WTC11 (cell line): Measurements from ENCODE around the gene NNT. TPM values are rescaled to one million over a fixed set of nuclear protein-coding genes. Genes with fewer than 3 reads are reported as not detected.

Experiments
- ATAC-seq: fragments of 200-7000 bp; cut with Tn5 transposase; 2 replicates; pipeline ENCODE4 v1.10.0; 2021; ENCODE audit warnings: mild to moderate bottlenecking, moderate library complexity
- CTCF ChIA-PET: fragments of 300-600 bp; sonication (Branson Sonifier 250); formaldehyde crosslinking; loops from one replicate; lab custom pipeline; 2021; ENCODE audit warnings: antibody characterized with exemption; lab: Charles Lee
- POLR2A ChIA-PET: fragments of 350-600 bp; sonication (Branson Sonifier 250); formaldehyde crosslinking; loops from one replicate; lab custom pipeline; 2021; ENCODE audit warnings: antibody characterized with exemption; lab: Charles Lee
- DNase-seq: peaks from one replicate; pipeline ENCODE4 v3.0.0; 2021; ENCODE audit warnings: low spot score
- H3K27ac Mint-ChIP-seq: 2 replicates; pipeline ENCODE4 v1.8.0; 2021; ENCODE audit warnings: mixed read lengths
- H3K27me3 Mint-ChIP-seq: 2 replicates; pipeline ENCODE4 v1.8.0; 2021; ENCODE audit warnings: low read depth, mild to moderate bottlenecking, moderate library complexity, mixed read lengths
- H3K36me3 Mint-ChIP-seq: 2 replicates; pipeline ENCODE4 v1.8.0; 2021; ENCODE audit warnings: mixed read lengths
- H3K4me1 Mint-ChIP-seq: 2 replicates; pipeline ENCODE4 v1.8.0; 2022; ENCODE audit warnings: mixed read lengths
- H3K4me3 Mint-ChIP-seq: 2 replicates; pipeline ENCODE4 v1.8.0; 2021; ENCODE audit warnings: mild to moderate bottlenecking, moderate library complexity, mixed read lengths
- H3K9me3 Mint-ChIP-seq: 2 replicates; pipeline ENCODE4 v1.8.0; 2021; ENCODE audit warnings: mixed read lengths
- ELF4 ChIP-seq: sonication (generic); formaldehyde crosslinking; IDR thresholded peaks from 2 replicates; pipeline ENCODE4 v1.8.1; 2022; ENCODE audit warnings: low read depth, mild to moderate bottlenecking, moderate library complexity, missing genetic modification reagents
- EMX1 ChIP-seq: fragments of 250-450 bp; sonication (Bioruptor Pico); IDR thresholded peaks from 2 replicates; pipeline ENCODE4 v1.8.0; 2021; ENCODE audit warnings: mild to moderate bottlenecking
- MYBL2 ChIP-seq: sonication (generic); formaldehyde crosslinking; IDR thresholded peaks from 2 replicates; pipeline ENCODE4 v1.8.1; 2023; ENCODE audit warnings: mild to moderate bottlenecking, moderate library complexity, missing genetic modification reagents
- NFE2L1 ChIP-seq: sonication (generic); formaldehyde crosslinking; IDR thresholded peaks from 2 replicates; pipeline ENCODE4 v1.8.1; 2023; ENCODE audit warnings: missing genetic modification reagents
- NR1H2 ChIP-seq: sonication (generic); formaldehyde crosslinking; IDR thresholded peaks from 2 replicates; pipeline ENCODE4 v1.9.0; 2021; ENCODE audit warnings: mild to moderate bottlenecking, moderate library complexity, missing genetic modification reagents
- OVOL2 ChIP-seq: fragments of 250-450 bp; sonication (Bioruptor Pico); IDR thresholded peaks from 2 replicates; pipeline ENCODE4 v1.9.0; 2021; ENCODE audit warnings: mild to moderate bottlenecking, borderline replicate concordance
- RELA ChIP-seq: sonication (generic); formaldehyde crosslinking; IDR thresholded peaks from 2 replicates; pipeline ENCODE4 v1.8.1; 2022; ENCODE audit warnings: missing genetic modification reagents, mild to moderate bottlenecking, borderline replicate concordance
- SMAD4 ChIP-seq: sonication (generic); formaldehyde crosslinking; IDR thresholded peaks from 2 replicates; pipeline ENCODE4 v1.8.0; 2022; ENCODE audit warnings: mild to moderate bottlenecking, missing genetic modification reagents
- ZNF416 ChIP-seq: fragments of 250-450 bp; sonication (Bioruptor Pico); IDR thresholded peaks from 2 replicates; pipeline ENCODE4 v1.9.0; 2021; ENCODE audit warnings: mild to moderate bottlenecking, inconsistent platforms
- total RNA-seq: library from RNA; stranded (reverse); gene quantifications from 3 replicates; pipeline ENCODE4 v1.2.3, GENCODE V29; 2021
- TF ChIP-seq, protein P1 (sequence below): sonication (generic); formaldehyde crosslinking; IDR thresholded peaks from 2 replicates; pipeline ENCODE4 v1.8.0; 2022; ENCODE audit warnings: mild to moderate bottlenecking, missing genetic modification reagents
- TF ChIP-seq, protein P2 (sequence below): sonication (generic); formaldehyde crosslinking; IDR thresholded peaks from 2 replicates; pipeline ENCODE4 v1.8.1; 2022; ENCODE audit warnings: mild to moderate bottlenecking, moderate library complexity, missing genetic modification reagents
- TF ChIP-seq, protein P3 (sequence below): sonication (generic); formaldehyde crosslinking; IDR thresholded peaks from 2 replicates; pipeline ENCODE4 v1.8.0; 2022; ENCODE audit warnings: missing genetic modification reagents
- TF ChIP-seq, protein P4 (sequence below): sonication (generic); formaldehyde crosslinking; IDR thresholded peaks from 2 replicates; pipeline ENCODE4 v1.8.0; 2023; ENCODE audit warnings: missing genetic modification reagents, mild to moderate bottlenecking, borderline replicate concordance
- TF ChIP-seq, protein P5 (sequence below): fragments of 200-600 bp; IDR thresholded peaks from 2 replicates; pipeline ENCODE4 v1.8.0; 2022; ENCODE audit warnings: antibody characterized with exemption
- TF ChIP-seq, protein P6 (sequence below): sonication (generic); formaldehyde crosslinking; IDR thresholded peaks from 2 replicates; pipeline ENCODE4 v1.8.1; 2023; ENCODE audit warnings: mild to moderate bottlenecking, missing genetic modification reagents
- TF ChIP-seq, protein P7 (sequence below): sonication (generic); formaldehyde crosslinking; IDR thresholded peaks from 2 replicates; pipeline ENCODE4 v1.8.0; 2023; ENCODE audit warnings: mild to moderate bottlenecking, missing genetic modification reagents

Gene NNT
- total RNA-seq, 1 experiment from 2014 or later, result 37.6 TPM

DNA sequence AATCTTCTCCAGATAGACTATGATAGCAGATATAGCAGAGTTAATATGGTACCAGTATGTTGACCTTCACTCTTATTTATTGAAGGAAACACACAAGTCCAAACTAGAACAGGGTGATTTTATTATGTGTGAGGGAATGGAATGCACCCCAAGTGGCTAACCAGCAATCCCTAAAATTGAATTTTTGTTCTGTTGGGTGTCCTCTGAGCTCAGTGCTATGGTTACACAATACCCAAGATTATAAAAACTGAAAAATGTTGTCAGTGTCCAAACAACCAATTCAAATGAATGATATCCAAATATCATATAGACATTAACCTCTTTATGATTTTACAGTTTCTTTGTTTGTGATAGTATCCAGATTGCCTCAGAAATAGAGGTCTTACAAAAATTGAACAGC is 60.9 kb downstream of the NNT start:
- H3K27ac Mint-ChIP-seq, result no peak overlapping the region
- no peak overlapping the region for H3K4me3 Mint-ChIP-seq
- ATAC-seq (no peak), DNase-seq (no peak)
- ChIA-PET POLR2A (interaction anchor here (0.5 kb wide), 1 partner anchor 551 kb away, joined by 4 read pairs; no protein-coding TSS in a partner anchor), CTCF (interaction anchor here (1.9 kb wide), 1 partner anchor 32 kb away, joined by 4 read pairs; no protein-coding TSS in a partner anchor)
- no peaks in the 10 kb centered on the region for H3K4me1 Mint-ChIP-seq
- peaks cover 10% of the 10 kb centered on the region for H3K9me3 Mint-ChIP-seq
- H3K36me3 Mint-ChIP-seq, result peaks cover 32% of the 10 kb centered on the region
- H3K27me3 Mint-ChIP-seq, result no peaks in the 10 kb centered on the region
- TF ChIP-seq, protein P1, sequence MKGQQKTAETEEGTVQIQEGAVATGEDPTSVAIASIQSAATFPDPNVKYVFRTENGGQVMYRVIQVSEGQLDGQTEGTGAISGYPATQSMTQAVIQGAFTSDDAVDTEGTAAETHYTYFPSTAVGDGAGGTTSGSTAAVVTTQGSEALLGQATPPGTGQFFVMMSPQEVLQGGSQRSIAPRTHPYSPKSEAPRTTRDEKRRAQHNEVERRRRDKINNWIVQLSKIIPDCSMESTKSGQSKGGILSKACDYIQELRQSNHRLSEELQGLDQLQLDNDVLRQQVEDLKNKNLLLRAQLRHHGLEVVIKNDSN (CRISPR knock-in tag), result no peak
- TF ChIP-seq NFE2L1 (CRISPR knock-in tag) (no peak), SMAD4 (no peak), ELF4 (CRISPR knock-in tag) (no peak), MYBL2 (no peak), RELA (CRISPR knock-in tag) (no peak)
- TF ChIP-seq, protein P2, sequence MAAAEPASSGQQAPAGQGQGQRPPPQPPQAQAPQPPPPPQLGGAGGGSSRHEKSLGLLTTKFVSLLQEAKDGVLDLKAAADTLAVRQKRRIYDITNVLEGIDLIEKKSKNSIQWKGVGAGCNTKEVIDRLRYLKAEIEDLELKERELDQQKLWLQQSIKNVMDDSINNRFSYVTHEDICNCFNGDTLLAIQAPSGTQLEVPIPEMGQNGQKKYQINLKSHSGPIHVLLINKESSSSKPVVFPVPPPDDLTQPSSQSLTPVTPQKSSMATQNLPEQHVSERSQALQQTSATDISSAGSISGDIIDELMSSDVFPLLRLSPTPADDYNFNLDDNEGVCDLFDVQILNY, result no peak
- TF ChIP-seq, protein P3, sequence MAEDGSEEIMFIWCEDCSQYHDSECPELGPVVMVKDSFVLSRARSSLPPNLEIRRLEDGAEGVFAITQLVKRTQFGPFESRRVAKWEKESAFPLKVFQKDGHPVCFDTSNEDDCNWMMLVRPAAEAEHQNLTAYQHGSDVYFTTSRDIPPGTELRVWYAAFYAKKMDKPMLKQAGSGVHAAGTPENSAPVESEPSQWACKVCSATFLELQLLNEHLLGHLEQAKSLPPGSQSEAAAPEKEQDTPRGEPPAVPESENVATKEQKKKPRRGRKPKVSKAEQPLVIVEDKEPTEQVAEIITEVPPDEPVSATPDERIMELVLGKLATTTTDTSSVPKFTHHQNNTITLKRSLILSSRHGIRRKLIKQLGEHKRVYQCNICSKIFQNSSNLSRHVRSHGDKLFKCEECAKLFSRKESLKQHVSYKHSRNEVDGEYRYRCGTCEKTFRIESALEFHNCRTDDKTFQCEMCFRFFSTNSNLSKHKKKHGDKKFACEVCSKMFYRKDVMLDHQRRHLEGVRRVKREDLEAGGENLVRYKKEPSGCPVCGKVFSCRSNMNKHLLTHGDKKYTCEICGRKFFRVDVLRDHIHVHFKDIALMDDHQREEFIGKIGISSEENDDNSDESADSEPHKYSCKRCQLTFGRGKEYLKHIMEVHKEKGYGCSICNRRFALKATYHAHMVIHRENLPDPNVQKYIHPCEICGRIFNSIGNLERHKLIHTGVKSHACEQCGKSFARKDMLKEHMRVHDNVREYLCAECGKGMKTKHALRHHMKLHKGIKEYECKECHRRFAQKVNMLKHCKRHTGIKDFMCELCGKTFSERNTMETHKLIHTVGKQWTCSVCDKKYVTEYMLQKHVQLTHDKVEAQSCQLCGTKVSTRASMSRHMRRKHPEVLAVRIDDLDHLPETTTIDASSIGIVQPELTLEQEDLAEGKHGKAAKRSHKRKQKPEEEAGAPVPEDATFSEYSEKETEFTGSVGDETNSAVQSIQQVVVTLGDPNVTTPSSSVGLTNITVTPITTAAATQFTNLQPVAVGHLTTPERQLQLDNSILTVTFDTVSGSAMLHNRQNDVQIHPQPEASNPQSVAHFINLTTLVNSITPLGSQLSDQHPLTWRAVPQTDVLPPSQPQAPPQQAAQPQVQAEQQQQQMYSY (CRISPR knock-in tag), result no peak
- TF ChIP-seq, protein P4, sequence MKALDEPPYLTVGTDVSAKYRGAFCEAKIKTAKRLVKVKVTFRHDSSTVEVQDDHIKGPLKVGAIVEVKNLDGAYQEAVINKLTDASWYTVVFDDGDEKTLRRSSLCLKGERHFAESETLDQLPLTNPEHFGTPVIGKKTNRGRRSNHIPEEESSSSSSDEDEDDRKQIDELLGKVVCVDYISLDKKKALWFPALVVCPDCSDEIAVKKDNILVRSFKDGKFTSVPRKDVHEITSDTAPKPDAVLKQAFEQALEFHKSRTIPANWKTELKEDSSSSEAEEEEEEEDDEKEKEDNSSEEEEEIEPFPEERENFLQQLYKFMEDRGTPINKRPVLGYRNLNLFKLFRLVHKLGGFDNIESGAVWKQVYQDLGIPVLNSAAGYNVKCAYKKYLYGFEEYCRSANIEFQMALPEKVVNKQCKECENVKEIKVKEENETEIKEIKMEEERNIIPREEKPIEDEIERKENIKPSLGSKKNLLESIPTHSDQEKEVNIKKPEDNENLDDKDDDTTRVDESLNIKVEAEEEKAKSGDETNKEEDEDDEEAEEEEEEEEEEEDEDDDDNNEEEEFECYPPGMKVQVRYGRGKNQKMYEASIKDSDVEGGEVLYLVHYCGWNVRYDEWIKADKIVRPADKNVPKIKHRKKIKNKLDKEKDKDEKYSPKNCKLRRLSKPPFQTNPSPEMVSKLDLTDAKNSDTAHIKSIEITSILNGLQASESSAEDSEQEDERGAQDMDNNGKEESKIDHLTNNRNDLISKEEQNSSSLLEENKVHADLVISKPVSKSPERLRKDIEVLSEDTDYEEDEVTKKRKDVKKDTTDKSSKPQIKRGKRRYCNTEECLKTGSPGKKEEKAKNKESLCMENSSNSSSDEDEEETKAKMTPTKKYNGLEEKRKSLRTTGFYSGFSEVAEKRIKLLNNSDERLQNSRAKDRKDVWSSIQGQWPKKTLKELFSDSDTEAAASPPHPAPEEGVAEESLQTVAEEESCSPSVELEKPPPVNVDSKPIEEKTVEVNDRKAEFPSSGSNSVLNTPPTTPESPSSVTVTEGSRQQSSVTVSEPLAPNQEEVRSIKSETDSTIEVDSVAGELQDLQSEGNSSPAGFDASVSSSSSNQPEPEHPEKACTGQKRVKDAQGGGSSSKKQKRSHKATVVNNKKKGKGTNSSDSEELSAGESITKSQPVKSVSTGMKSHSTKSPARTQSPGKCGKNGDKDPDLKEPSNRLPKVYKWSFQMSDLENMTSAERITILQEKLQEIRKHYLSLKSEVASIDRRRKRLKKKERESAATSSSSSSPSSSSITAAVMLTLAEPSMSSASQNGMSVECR (CRISPR knock-in tag), result no peak

DNA sequence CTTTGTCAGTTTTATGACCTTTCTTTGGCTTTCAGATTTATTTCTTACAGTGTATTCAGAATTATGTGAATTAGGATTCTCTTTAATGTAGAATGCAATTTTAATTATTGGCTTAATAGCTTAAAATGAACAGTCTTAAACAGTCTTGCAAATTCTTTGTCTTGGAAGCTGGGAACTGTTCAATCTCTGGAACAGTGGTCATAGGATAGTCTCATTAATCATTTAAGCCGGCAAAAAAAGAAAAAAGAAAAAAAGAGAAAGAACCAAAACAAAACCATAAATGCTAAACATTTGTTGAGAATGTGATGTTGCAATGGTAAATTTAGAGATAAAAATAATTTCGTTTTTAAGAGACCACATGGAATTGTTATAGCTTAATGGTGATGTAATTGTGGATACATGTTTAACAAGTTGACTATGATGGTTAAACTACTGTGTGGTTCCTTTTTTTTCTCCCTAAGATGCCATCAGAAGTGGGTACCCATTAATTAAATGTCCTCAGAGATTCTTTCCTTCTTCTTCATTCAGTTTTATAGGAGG is 61.6 kb downstream of the NNT start:
- DNase-seq (no peak), ATAC-seq (no peak)
- TF ChIP-seq, protein P1 (CRISPR knock-in tag), result no peak
- no peak for TF ChIP-seq OVOL2 (CRISPR knock-in tag)
- TF ChIP-seq, protein P5, sequence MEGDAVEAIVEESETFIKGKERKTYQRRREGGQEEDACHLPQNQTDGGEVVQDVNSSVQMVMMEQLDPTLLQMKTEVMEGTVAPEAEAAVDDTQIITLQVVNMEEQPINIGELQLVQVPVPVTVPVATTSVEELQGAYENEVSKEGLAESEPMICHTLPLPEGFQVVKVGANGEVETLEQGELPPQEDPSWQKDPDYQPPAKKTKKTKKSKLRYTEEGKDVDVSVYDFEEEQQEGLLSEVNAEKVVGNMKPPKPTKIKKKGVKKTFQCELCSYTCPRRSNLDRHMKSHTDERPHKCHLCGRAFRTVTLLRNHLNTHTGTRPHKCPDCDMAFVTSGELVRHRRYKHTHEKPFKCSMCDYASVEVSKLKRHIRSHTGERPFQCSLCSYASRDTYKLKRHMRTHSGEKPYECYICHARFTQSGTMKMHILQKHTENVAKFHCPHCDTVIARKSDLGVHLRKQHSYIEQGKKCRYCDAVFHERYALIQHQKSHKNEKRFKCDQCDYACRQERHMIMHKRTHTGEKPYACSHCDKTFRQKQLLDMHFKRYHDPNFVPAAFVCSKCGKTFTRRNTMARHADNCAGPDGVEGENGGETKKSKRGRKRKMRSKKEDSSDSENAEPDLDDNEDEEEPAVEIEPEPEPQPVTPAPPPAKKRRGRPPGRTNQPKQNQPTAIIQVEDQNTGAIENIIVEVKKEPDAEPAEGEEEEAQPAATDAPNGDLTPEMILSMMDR, result no peak
- TF ChIP-seq ZNF416, result no peak
- TF ChIP-seq NR1H2 (CRISPR knock-in tag), result no peak
- no peak for TF ChIP-seq MYBL2
- TF ChIP-seq EMX1, result no peak
- TF ChIP-seq, protein P6, sequence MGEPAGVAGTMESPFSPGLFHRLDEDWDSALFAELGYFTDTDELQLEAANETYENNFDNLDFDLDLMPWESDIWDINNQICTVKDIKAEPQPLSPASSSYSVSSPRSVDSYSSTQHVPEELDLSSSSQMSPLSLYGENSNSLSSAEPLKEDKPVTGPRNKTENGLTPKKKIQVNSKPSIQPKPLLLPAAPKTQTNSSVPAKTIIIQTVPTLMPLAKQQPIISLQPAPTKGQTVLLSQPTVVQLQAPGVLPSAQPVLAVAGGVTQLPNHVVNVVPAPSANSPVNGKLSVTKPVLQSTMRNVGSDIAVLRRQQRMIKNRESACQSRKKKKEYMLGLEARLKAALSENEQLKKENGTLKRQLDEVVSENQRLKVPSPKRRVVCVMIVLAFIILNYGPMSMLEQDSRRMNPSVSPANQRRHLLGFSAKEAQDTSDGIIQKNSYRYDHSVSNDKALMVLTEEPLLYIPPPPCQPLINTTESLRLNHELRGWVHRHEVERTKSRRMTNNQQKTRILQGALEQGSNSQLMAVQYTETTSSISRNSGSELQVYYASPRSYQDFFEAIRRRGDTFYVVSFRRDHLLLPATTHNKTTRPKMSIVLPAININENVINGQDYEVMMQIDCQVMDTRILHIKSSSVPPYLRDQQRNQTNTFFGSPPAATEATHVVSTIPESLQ (CRISPR knock-in tag), result no peak
- TF ChIP-seq, protein P7, sequence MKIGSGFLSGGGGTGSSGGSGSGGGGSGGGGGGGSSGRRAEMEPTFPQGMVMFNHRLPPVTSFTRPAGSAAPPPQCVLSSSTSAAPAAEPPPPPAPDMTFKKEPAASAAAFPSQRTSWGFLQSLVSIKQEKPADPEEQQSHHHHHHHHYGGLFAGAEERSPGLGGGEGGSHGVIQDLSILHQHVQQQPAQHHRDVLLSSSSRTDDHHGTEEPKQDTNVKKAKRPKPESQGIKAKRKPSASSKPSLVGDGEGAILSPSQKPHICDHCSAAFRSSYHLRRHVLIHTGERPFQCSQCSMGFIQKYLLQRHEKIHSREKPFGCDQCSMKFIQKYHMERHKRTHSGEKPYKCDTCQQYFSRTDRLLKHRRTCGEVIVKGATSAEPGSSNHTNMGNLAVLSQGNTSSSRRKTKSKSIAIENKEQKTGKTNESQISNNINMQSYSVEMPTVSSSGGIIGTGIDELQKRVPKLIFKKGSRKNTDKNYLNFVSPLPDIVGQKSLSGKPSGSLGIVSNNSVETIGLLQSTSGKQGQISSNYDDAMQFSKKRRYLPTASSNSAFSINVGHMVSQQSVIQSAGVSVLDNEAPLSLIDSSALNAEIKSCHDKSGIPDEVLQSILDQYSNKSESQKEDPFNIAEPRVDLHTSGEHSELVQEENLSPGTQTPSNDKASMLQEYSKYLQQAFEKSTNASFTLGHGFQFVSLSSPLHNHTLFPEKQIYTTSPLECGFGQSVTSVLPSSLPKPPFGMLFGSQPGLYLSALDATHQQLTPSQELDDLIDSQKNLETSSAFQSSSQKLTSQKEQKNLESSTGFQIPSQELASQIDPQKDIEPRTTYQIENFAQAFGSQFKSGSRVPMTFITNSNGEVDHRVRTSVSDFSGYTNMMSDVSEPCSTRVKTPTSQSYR, result no peak
- Mint-ChIP-seq H3K4me1 (no peaks in the 10 kb centered on the region), H3K27me3 (no peaks in the 10 kb centered on the region), H3K36me3 (peaks cover 32% of the 10 kb centered on the region), H3K9me3 (peaks cover 10% of the 10 kb centered on the region), H3K4me3 (no peak overlapping the region), H3K27ac (no peak overlapping the region)
- CTCF ChIA-PET, result no interaction called here
- POLR2A ChIA-PET, result no interaction called here
